Measurements from ENCODE around the gene NINJ2.

Gene NINJ2

DNA sequence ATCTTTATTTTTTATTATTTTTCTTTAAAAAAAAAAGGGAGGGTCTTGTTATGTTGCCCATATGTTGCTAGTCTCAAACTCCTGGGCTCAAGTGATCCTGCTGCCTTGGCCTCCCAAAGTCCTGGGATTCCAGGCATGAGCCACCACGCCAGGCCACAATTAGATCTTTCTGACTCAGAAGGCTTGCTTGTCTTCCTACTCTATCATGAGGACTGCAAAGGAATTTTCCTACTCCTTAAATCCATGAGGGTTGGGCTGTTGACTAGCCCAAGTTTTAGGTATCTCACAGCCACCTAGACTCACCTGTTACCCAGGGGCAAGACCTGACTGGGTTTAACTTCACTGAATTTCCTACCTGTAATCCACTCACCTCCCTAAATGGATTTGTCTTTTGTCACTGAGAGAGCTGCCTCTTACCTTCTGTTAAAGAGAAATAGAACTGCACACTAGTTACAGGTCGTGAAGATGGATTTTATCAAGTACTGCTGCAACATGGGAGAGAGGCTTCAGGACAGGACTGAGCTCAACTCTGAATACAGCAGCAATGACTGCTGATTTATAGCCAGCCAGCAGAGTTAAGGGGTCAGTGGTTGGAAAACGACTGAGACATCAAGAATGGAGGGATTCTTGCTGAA lies 131.2 kb downstream of the NINJ2 start:
- TF ChIP-seq TAF1 (IDR thresholded peaks at IDR 0.05; ENCODE audit: low read depth): no peak
- no peak for TF ChIP-seq NFIC (IDR thresholded peaks at IDR 0.05)
- no peak for TF ChIP-seq EGR1 (IDR thresholded peaks at IDR 0.05)
- no peak for TF ChIP-seq USF1 (IDR thresholded peaks at IDR 0.05)
- no peak for TF ChIP-seq TEAD4 (IDR thresholded peaks at IDR 0.05)
- TF ChIP-seq REST (IDR thresholded peaks at IDR 0.05; ENCODE audit: low read depth): no peak
- no peak for TF ChIP-seq EP300 (IDR thresholded peaks at IDR 0.05; ENCODE audit: borderline replicate concordance)
- TF ChIP-seq FOXM1 (IDR thresholded peaks at IDR 0.05; ENCODE audit: borderline replicate concordance, low read depth): no peak
- TF ChIP-seq YY1 (IDR thresholded peaks at IDR 0.05; ENCODE audit: low read depth): no peak
- no peak for TF ChIP-seq CEBPB (IDR thresholded peaks at IDR 0.05)
- no peak for TF ChIP-seq ZBTB7A (IDR thresholded peaks at IDR 0.05; ENCODE audit: low read depth)
- TF ChIP-seq RAD21 (IDR thresholded peaks at IDR 0.05; ENCODE audit: low read depth): no peak
- TF ChIP-seq CREB1 (IDR thresholded peaks at IDR 0.05; ENCODE audit: low read depth): no peak

DNA sequence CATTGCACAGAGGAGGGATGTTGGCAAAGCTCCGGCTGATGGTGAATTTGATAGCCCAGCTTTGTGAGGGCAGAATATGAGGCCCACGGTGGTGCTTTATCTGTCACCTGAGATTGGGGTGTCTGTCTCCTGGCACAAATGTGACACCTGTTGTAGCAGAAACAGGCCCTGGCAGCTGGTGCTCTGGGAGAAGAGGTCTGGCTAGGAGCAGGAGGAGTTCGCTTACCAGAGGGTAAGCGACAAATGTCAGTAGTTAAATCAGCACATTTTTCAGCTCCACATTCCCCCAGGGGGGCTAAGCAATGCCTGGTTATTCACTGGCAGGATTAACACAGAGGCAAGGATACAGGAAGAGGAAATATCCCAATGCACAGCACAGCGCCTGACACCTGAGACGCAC lies 132.4 kb downstream of the NINJ2 start:
- no peak for TF ChIP-seq TEAD4 (IDR thresholded peaks at IDR 0.05)
- TF ChIP-seq YY1 (IDR thresholded peaks at IDR 0.05; ENCODE audit: low read depth): no peak
- TF ChIP-seq CEBPB (IDR thresholded peaks at IDR 0.05): no peak
- TF ChIP-seq EGR1 (IDR thresholded peaks at IDR 0.05): no peak
- TF ChIP-seq TAF1 (IDR thresholded peaks at IDR 0.05; ENCODE audit: low read depth): no peak
- TF ChIP-seq USF1 (IDR thresholded peaks at IDR 0.05): no peak
- no peak for TF ChIP-seq EP300 (IDR thresholded peaks at IDR 0.05; ENCODE audit: borderline replicate concordance)
- TF ChIP-seq RAD21 (IDR thresholded peaks at IDR 0.05; ENCODE audit: low read depth): no peak
- no peak for TF ChIP-seq NFIC (IDR thresholded peaks at IDR 0.05)
- no peak for TF ChIP-seq REST (IDR thresholded peaks at IDR 0.05; ENCODE audit: low read depth)
- TF ChIP-seq TCF12 (IDR thresholded peaks at IDR 0.05; ENCODE audit: low read depth): no peak
- no peak for TF ChIP-seq FOXM1 (IDR thresholded peaks at IDR 0.05; ENCODE audit: borderline replicate concordance, low read depth)
- TF ChIP-seq CREB1 (IDR thresholded peaks at IDR 0.05; ENCODE audit: low read depth): no peak
- no peak for TF ChIP-seq MAX (IDR thresholded peaks at IDR 0.05)
- no peak for TF ChIP-seq ZBTB7A (IDR thresholded peaks at IDR 0.05; ENCODE audit: low read depth)

DNA sequence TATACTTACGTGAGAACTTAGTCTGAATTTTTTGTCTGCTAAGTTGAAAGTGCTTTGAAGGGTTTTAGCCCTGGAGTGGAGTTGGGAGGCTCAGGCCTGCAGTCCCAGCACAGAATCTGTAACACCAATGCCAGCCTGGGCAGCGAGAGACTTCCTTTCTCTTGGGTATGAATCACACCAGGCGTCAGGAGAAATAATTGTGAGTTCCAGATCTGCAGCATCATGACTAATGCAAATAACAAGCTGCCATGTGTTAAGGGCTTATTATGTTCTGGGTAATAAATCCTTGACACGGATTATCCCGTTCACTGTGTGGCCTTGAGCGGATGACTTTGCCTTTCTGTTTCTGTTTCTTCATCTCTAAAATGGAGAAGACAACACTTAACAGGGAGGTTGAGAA lies 132.9 kb downstream of the NINJ2 start:
- TF ChIP-seq EGR1 (IDR thresholded peaks at IDR 0.05): no peak
- TF ChIP-seq NFIC (IDR thresholded peaks at IDR 0.05): no peak
- TF ChIP-seq TAF1 (IDR thresholded peaks at IDR 0.05; ENCODE audit: low read depth): no peak
- no peak for TF ChIP-seq REST (IDR thresholded peaks at IDR 0.05; ENCODE audit: low read depth)
- TF ChIP-seq CREB1 (IDR thresholded peaks at IDR 0.05; ENCODE audit: low read depth): no peak
- no peak for TF ChIP-seq FOXM1 (IDR thresholded peaks at IDR 0.05; ENCODE audit: borderline replicate concordance, low read depth)
- no peak for TF ChIP-seq USF1 (IDR thresholded peaks at IDR 0.05)
- TF ChIP-seq ZBTB7A (IDR thresholded peaks at IDR 0.05; ENCODE audit: low read depth): no peak
- TF ChIP-seq MAX (IDR thresholded peaks at IDR 0.05): no peak
- no peak for TF ChIP-seq TEAD4 (IDR thresholded peaks at IDR 0.05)
- TF ChIP-seq RAD21 (IDR thresholded peaks at IDR 0.05; ENCODE audit: low read depth): no peak
- no peak for TF ChIP-seq CEBPB (IDR thresholded peaks at IDR 0.05)
- TF ChIP-seq EP300 (IDR thresholded peaks at IDR 0.05; ENCODE audit: borderline replicate concordance): no peak
- TF ChIP-seq YY1 (IDR thresholded peaks at IDR 0.05; ENCODE audit: low read depth): no peak
- no peak for TF ChIP-seq TCF12 (IDR thresholded peaks at IDR 0.05; ENCODE audit: low read depth)

All from Ishikawa (cell line).